OCI-LY1 (cell line): ENCODE results near the gene LTBP1.

Source experiments
- H2AFZ ChIP-seq: fragments of 200-600 bp; sonication (generic), shearing (Covaris generic); 2 replicates; pipeline ENCODE4 v1.6.0; 2014; ENCODE audit warnings: antibody characterized with exemption, mild to moderate bottlenecking, low read length
- H3F3A ChIP-seq: fragments of 200-600 bp; sonication (generic), shearing (Covaris generic); 2 replicates; pipeline ENCODE4 v1.6.0; 2014; ENCODE audit warnings: mild to moderate bottlenecking, antibody characterized with exemption, low read length, moderate library complexity; ENCODE audit not compliant: insufficient read depth
- H3K27ac ChIP-seq: fragments of 200-600 bp; sonication (generic); 2 replicates; pipeline ENCODE4 v1.5.1; 2014; ENCODE audit warnings: low read length, mixed run types, mild to moderate bottlenecking, low read depth; ENCODE audit not compliant: poor library complexity, severe bottlenecking
- H3K27me3 ChIP-seq: fragments of 200-600 bp; sonication (generic); 2 replicates; pipeline ENCODE4 v1.6.0; 2014; ENCODE audit warnings: antibody characterized with exemption, mild to moderate bottlenecking, low read length, moderate library complexity; ENCODE audit not compliant: insufficient read depth
- H3K36me3 ChIP-seq: fragments of 200-600 bp; sonication (generic); 2 replicates; pipeline ENCODE4 v1.6.1; 2014; ENCODE audit warnings: mild to moderate bottlenecking, antibody characterized with exemption, low read length, moderate library complexity, mixed read lengths; ENCODE audit not compliant: insufficient read depth
- H3K4me1 ChIP-seq: fragments of 200-600 bp; sonication (generic); 2 replicates; pipeline ENCODE4 v1.5.1; 2014; ENCODE audit warnings: mild to moderate bottlenecking, low read length, moderate library complexity; ENCODE audit not compliant: insufficient read depth, severe bottlenecking
- H3K4me2 ChIP-seq: fragments of 200-600 bp; sonication (generic), shearing (Covaris generic); 2 replicates; pipeline ENCODE4 v1.6.1; 2014; ENCODE audit warnings: low read length
- H3K4me3 ChIP-seq: fragments of 200-600 bp; sonication (generic); 2 replicates; pipeline ENCODE4 v1.5.1; 2014; ENCODE audit warnings: low read length, low read depth, mild to moderate bottlenecking, mixed read lengths; ENCODE audit not compliant: poor library complexity, severe bottlenecking
- H3K79me2 ChIP-seq: fragments of 200-600 bp; shearing (Covaris generic); 2 replicates; pipeline ENCODE4 v1.6.1; 2016; ENCODE audit warnings: mixed run types, low read length, mixed read lengths; ENCODE audit not compliant: insufficient read depth
- H3K9ac ChIP-seq: fragments of 200-600 bp; sonication (generic), shearing (Covaris generic); 2 replicates; pipeline ENCODE4 v1.6.1; 2014; ENCODE audit warnings: mild to moderate bottlenecking, low read length, mixed read lengths
- H3K9me2 ChIP-seq: fragments of 200-600 bp; sonication (generic), shearing (Covaris generic); 2 replicates; pipeline ENCODE4 v1.6.1; 2014; ENCODE audit warnings: low read depth, mild to moderate bottlenecking, low read length, mixed read lengths
- H3K9me3 ChIP-seq: fragments of 200-600 bp; shearing (Covaris generic); 2 replicates; pipeline ENCODE4 v1.6.1; 2014; ENCODE audit warnings: low read length, mixed read lengths
- H4K20me1 ChIP-seq: fragments of 200-600 bp; sonication (generic), shearing (Covaris generic); 2 replicates; pipeline ENCODE4 v1.6.0; 2016; ENCODE audit warnings: mild to moderate bottlenecking, low read length; ENCODE audit not compliant: insufficient read depth
- CTCF ChIP-seq: fragments of 200-600 bp; sonication (generic), shearing (Covaris generic); IDR thresholded peaks from 2 replicates; pipeline ENCODE4 v1.5.1; 2017; ENCODE audit warnings: mild to moderate bottlenecking, antibody characterized with exemption, low read length, moderate library complexity, mixed read lengths
- EZH2 ChIP-seq: fragments of 200-600 bp; sonication (generic), shearing (Covaris generic); IDR thresholded peaks from 2 replicates; pipeline ENCODE4 v1.8.0; 2017; ENCODE audit warnings: borderline replicate concordance, mixed run types, mild to moderate bottlenecking, antibody characterized with exemption, low read length, moderate library complexity, mixed read lengths

LTBP1 gene

GRCh38 chr2:33304032-33304864 lies 357.5 kb downstream of the LTBP1 start:
- Histone ChIP-seq H3K4me1 (no peaks in the 10 kb centered on the region), H3K4me3 (no peak overlapping the region), H3K36me3 (peaks cover 92% of the 10 kb centered on the region), H3K9me2 (no peaks in the 10 kb centered on the region), H3K27me3 (no peaks in the 10 kb centered on the region), H4K20me1 (no peaks in the 10 kb centered on the region), H3K79me2 (no peaks in the 10 kb centered on the region), H3F3A (no peaks in the 10 kb centered on the region), H3K9ac (no peak overlapping the region), H3K27ac (no peak overlapping the region), H3K9me3 (no peaks in the 10 kb centered on the region), H2AFZ (no peak overlapping the region), H3K4me2 (no peak overlapping the region)
- TF ChIP-seq CTCF (no peak), EZH2 (no peak)

- Histone ChIP-seq H3K4me2 (no peak overlapping the region), H3K9me2 (no peaks in the 10 kb centered on the region), H3K27me3 (no peaks in the 10 kb centered on the region), H3K9me3 (no peaks in the 10 kb centered on the region), H3K27ac (no peak overlapping the region), H3K79me2 (no peaks in the 10 kb centered on the region), H3K36me3 (peaks cover 92% of the 10 kb centered on the region), H2AFZ (no peak overlapping the region), H3K4me1 (no peaks in the 10 kb centered on the region), H3K9ac (no peak overlapping the region), H4K20me1 (no peaks in the 10 kb centered on the region), H3F3A (no peaks in the 10 kb centered on the region), H3K4me3 (no peak overlapping the region)
- no peak for TF ChIP-seq CTCF
- no peak for TF ChIP-seq EZH2
Measured at GRCh38 chr2:33307659-33308270, 361.0 kb downstream of the LTBP1 start.

GRCh38 chr2:33312355-33312754 lies 365.6 kb downstream of the LTBP1 start:
- Histone ChIP-seq H3K27ac (no peak overlapping the region), H4K20me1 (no peaks in the 10 kb centered on the region), H2AFZ (no peak overlapping the region), H3F3A (no peaks in the 10 kb centered on the region), H3K9me3 (no peaks in the 10 kb centered on the region), H3K36me3 (peaks cover 95% of the 10 kb centered on the region), H3K27me3 (no peaks in the 10 kb centered on the region), H3K9me2 (no peaks in the 10 kb centered on the region), H3K4me3 (no peak overlapping the region), H3K9ac (no peak overlapping the region), H3K4me2 (no peak overlapping the region), H3K79me2 (no peaks in the 10 kb centered on the region), H3K4me1 (no peaks in the 10 kb centered on the region)
- TF ChIP-seq CTCF, result no peak
- no peak for TF ChIP-seq EZH2
